Ishikawa (cell line): ENCODE results near the gene SNF8.

Source experiments
- CEBPB ChIP-seq: IDR thresholded peaks from 2 replicates; pipeline ENCODE4 v1.6.1; 2012
- EP300 ChIP-seq: IDR thresholded peaks from 2 replicates; pipeline ENCODE4 v1.6.1; 2012; ENCODE audit warnings: borderline replicate concordance
- MAX ChIP-seq: IDR thresholded peaks from 2 replicates; pipeline ENCODE4 v1.6.1; 2012
- RAD21 ChIP-seq: IDR thresholded peaks from 2 replicates; pipeline ENCODE4 v1.6.1; 2012; ENCODE audit warnings: low read depth
- TAF1 ChIP-seq: IDR thresholded peaks from 2 replicates; pipeline ENCODE4 v1.6.1; 2012; ENCODE audit warnings: low read depth, mild to moderate bottlenecking
- TEAD4 ChIP-seq: IDR thresholded peaks from 2 replicates; pipeline ENCODE4 v1.6.1; 2012
- YY1 ChIP-seq: IDR thresholded peaks from 2 replicates; pipeline ENCODE4 v1.6.1; 2012; ENCODE audit warnings: low read depth

GRCh38 chr17:48901241-48901640 is 43.4 kb downstream of the SNF8 start:
- no peak for TF ChIP-seq RAD21
- TF ChIP-seq YY1: no peak
- no peak for TF ChIP-seq EP300
- no peak for TF ChIP-seq TEAD4
- no peak for TF ChIP-seq MAX
- no peak for TF ChIP-seq TAF1
- no peak for TF ChIP-seq CEBPB
